SH-SY5Y (cell line): Measurements from ENCODE around the gene VAV2.

ENCODE experiments used
- GATA2 ChIP-seq: IDR thresholded peaks from 2 replicates; pipeline ENCODE4 v1.6.1; 2011; ENCODE audit warnings: mild to moderate bottlenecking, low read depth, low read length
- GATA3 ChIP-seq: IDR thresholded peaks from 2 replicates; pipeline ENCODE4 v1.6.1; 2011; ENCODE audit warnings: low read depth, mild to moderate bottlenecking, low read length, moderate library complexity

- TF ChIP-seq GATA3 (no peak), GATA2 (no peak)
Observed at GRCh38 chr9:133938753-133939152, 53.4 kb downstream of the VAV2 start.
